ENCODE data around the gene CA7.

DNA sequence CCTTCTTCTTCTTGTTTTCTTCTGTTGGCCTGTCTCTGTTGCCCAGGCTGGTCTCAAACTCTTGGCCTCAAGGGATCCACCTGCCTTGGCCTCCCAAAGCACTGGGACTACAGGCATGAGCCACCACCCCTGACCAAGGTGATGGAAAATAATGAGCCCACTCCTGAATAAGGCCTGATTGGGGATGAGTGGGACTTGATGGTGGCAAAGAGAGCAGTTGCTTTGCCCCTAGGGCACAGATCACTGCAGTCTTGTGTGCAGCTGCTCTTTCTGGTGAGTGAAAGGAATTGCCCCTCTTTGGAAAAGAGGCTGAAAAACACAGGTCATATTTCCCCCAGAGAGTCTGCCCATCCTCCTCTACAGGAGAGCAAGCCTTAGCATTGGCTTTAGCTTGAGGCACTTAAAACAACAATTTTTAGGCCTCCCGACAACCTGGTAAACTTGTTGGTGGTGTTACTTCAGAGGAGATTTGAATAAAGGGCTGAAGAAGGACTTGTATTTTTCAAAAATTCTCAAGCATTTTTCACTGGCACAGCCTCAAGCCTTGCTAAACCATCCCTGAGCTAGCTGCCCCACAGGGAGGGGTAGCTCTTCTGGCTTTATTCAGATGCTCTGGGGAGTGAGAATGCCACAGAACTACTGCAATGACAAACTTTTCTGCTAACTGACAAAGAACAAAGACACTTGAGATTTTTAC lies 30.0 kb downstream of the CA7 start:
- TF ChIP-seq CTCF (IDR thresholded peaks at IDR 0.05; ENCODE audit: low read depth, low read length) (no peak), POLR2A (IDR thresholded peaks at IDR 0.05; ENCODE audit: extremely low read depth, insufficient read length) (no peak), MYC (IDR thresholded peaks at IDR 0.05; ENCODE audit: low read depth, low read length) (no peak)
- TF ChIP-seq, protein P1, sequence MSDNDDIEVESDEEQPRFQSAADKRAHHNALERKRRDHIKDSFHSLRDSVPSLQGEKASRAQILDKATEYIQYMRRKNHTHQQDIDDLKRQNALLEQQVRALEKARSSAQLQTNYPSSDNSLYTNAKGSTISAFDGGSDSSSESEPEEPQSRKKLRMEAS (IDR thresholded peaks at IDR 0.05; ENCODE audit: low read depth, low read length): no peak

Data from NB4 (cell line).